ENCODE results near the gene NFE2L3. TPM values are rescaled to one million over a fixed set of nuclear protein-coding genes. Genes with fewer than 3 reads are reported as not detected.
"Not testable (repeated sequence)": the region's sequence is repeated elsewhere in the genome, so short reads cannot be mapped to it uniquely, and the experiment has no call there.

Gene NFE2L3
- total RNA-seq, 1 donor from 2014 or later = 50.4 TPM

GRCh38 chr7:26145238-26145637 is 6.8 kb upstream of the NFE2L3 start:
- DNase-seq (ENCODE audit: low read depth) (no peak), FAIRE-seq (no peak)
- Mint-ChIP-seq H3K4me3 (ENCODE audit: unreplicated experiment) (no peak overlapping the region), H3K27me3 (ENCODE audit: low read depth, unreplicated experiment) (no peaks in the 10 kb centered on the region), H3K27ac (ENCODE audit: unreplicated experiment) (no peak overlapping the region), H3K9me3 (ENCODE audit: unreplicated experiment) (peaks cover 4% of the 10 kb centered on the region), H3K36me3 (ENCODE audit: low read depth, unreplicated experiment) (no peaks in the 10 kb centered on the region), H3K4me1 (ENCODE audit: low read depth, unreplicated experiment) (peaks cover 12% of the 10 kb centered on the region)
- Histone ChIP-seq H3K36me3 (ENCODE audit: insufficient read depth, low read length) (no peaks in the 10 kb centered on the region), H3K79me2 (ENCODE audit: insufficient read depth, low read length) (no peaks in the 10 kb centered on the region), H3K9ac (ENCODE audit: low read length) (no peak overlapping the region), H3K4me3 (ENCODE audit: insufficient read depth, low read depth, low read length) (no peak overlapping the region), H2AFZ (ENCODE audit: low read depth, low read length) (no peak overlapping the region), H3K9me3 (ENCODE audit: insufficient read depth, low read depth, low read length) (no peaks in the 10 kb centered on the region), H4K20me1 (ENCODE audit: insufficient read depth, low read length) (no peaks in the 10 kb centered on the region), H3K27ac (ENCODE audit: low read depth, low read length) (no peak overlapping the region), H3K4me2 (ENCODE audit: low read length) (no peak overlapping the region), H3K4me1 (ENCODE audit: insufficient read depth, low read length) (peaks cover 6% of the 10 kb centered on the region), H3K27me3 (ENCODE audit: insufficient read depth, low read length) (peaks cover 2% of the 10 kb centered on the region)
- no peak for TF ChIP-seq EZH2 (IDR thresholded peaks at IDR 0.05; ENCODE audit: insufficient read depth, low read length)
- TF ChIP-seq, protein P1, sequence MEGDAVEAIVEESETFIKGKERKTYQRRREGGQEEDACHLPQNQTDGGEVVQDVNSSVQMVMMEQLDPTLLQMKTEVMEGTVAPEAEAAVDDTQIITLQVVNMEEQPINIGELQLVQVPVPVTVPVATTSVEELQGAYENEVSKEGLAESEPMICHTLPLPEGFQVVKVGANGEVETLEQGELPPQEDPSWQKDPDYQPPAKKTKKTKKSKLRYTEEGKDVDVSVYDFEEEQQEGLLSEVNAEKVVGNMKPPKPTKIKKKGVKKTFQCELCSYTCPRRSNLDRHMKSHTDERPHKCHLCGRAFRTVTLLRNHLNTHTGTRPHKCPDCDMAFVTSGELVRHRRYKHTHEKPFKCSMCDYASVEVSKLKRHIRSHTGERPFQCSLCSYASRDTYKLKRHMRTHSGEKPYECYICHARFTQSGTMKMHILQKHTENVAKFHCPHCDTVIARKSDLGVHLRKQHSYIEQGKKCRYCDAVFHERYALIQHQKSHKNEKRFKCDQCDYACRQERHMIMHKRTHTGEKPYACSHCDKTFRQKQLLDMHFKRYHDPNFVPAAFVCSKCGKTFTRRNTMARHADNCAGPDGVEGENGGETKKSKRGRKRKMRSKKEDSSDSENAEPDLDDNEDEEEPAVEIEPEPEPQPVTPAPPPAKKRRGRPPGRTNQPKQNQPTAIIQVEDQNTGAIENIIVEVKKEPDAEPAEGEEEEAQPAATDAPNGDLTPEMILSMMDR (IDR thresholded peaks at IDR 0.05; ENCODE audit: insufficient read depth, low read depth, low read length) = no peak

- no peak overlapping the region for H3K9ac ChIP-seq (ENCODE audit: low read length)
- no peaks in the 10 kb centered on the region for H3K36me3 Mint-ChIP-seq (ENCODE audit: low read depth, unreplicated experiment)
- no peaks in the 10 kb centered on the region for H3K36me3 ChIP-seq (ENCODE audit: insufficient read depth, low read length)
Measured at GRCh38 chr7:26147030-26147429, 5.0 kb upstream of the NFE2L3 start.

GRCh38 chr7:26147646-26148306 is 4.2 kb upstream of the NFE2L3 start:
- not testable (repeated sequence) for H3K4me3 Mint-ChIP-seq (ENCODE audit: unreplicated experiment); H4K20me1 ChIP-seq (ENCODE audit: insufficient read depth, low read length); FAIRE-seq; DNase-seq (ENCODE audit: low read depth); H3K4me1 ChIP-seq (ENCODE audit: insufficient read depth, low read length); H3K9me3 ChIP-seq (ENCODE audit: insufficient read depth, low read depth, low read length); H3K36me3 ChIP-seq (ENCODE audit: insufficient read depth, low read length); H3K27ac ChIP-seq (ENCODE audit: low read depth, low read length); H2AFZ ChIP-seq (ENCODE audit: low read depth, low read length); H3K4me1 Mint-ChIP-seq (ENCODE audit: low read depth, unreplicated experiment); H3K27ac Mint-ChIP-seq (ENCODE audit: unreplicated experiment); H3K27me3 ChIP-seq (ENCODE audit: insufficient read depth, low read length); H3K27me3 Mint-ChIP-seq (ENCODE audit: low read depth, unreplicated experiment); H3K9me3 Mint-ChIP-seq (ENCODE audit: unreplicated experiment); H3K36me3 Mint-ChIP-seq (ENCODE audit: low read depth, unreplicated experiment); H3K4me2 ChIP-seq (ENCODE audit: low read length); H3K9ac ChIP-seq (ENCODE audit: low read length); H3K4me3 ChIP-seq (ENCODE audit: insufficient read depth, low read depth, low read length); H3K79me2 ChIP-seq (ENCODE audit: insufficient read depth, low read length)

More at GRCh38 chr7:26147030-26147429, 5.0 kb upstream of the NFE2L3 start:
- DNase-seq (ENCODE audit: low read depth) (no peak), FAIRE-seq (no peak)
- Histone ChIP-seq H3K79me2 (ENCODE audit: insufficient read depth, low read length) (no peaks in the 10 kb centered on the region), H4K20me1 (ENCODE audit: insufficient read depth, low read length) (no peaks in the 10 kb centered on the region), H2AFZ (ENCODE audit: low read depth, low read length) (no peak overlapping the region), H3K4me2 (ENCODE audit: low read length) (no peak overlapping the region), H3K9me3 (ENCODE audit: insufficient read depth, low read depth, low read length) (no peaks in the 10 kb centered on the region), H3K27me3 (ENCODE audit: insufficient read depth, low read length) (peaks cover 9% of the 10 kb centered on the region), H3K4me3 (ENCODE audit: insufficient read depth, low read depth, low read length) (no peak overlapping the region), H3K4me1 (ENCODE audit: insufficient read depth, low read length) (peaks cover 6% of the 10 kb centered on the region), H3K27ac (ENCODE audit: low read depth, low read length) (no peak overlapping the region)
- Mint-ChIP-seq H3K27ac (ENCODE audit: unreplicated experiment) (no peak overlapping the region), H3K27me3 (ENCODE audit: low read depth, unreplicated experiment) (peaks cover 2% of the 10 kb centered on the region), H3K4me1 (ENCODE audit: low read depth, unreplicated experiment) (peaks cover 7% of the 10 kb centered on the region), H3K9me3 (ENCODE audit: unreplicated experiment) (peaks cover 4% of the 10 kb centered on the region), H3K4me3 (ENCODE audit: unreplicated experiment) (no peak overlapping the region)
- no peak for TF ChIP-seq EZH2 (IDR thresholded peaks at IDR 0.05; ENCODE audit: insufficient read depth, low read length)
- TF ChIP-seq, protein P1 (IDR thresholded peaks at IDR 0.05; ENCODE audit: insufficient read depth, low read depth, low read length) = no peak

- not testable (repeated sequence) for H3K27ac Mint-ChIP-seq (ENCODE audit: unreplicated experiment); FAIRE-seq
Measured at GRCh38 chr7:26148307-26148700, 3.7 kb upstream of the NFE2L3 start.

More at GRCh38 chr7:26148307-26148700, 3.7 kb upstream of the NFE2L3 start:
- not testable (repeated sequence) for H3K9me3 ChIP-seq (ENCODE audit: insufficient read depth, low read depth, low read length); H3K4me2 ChIP-seq (ENCODE audit: low read length); H3K36me3 ChIP-seq (ENCODE audit: insufficient read depth, low read length); H3K9me3 Mint-ChIP-seq (ENCODE audit: unreplicated experiment); H3K36me3 Mint-ChIP-seq (ENCODE audit: low read depth, unreplicated experiment); H3K79me2 ChIP-seq (ENCODE audit: insufficient read depth, low read length); H3K27ac ChIP-seq (ENCODE audit: low read depth, low read length); H2AFZ ChIP-seq (ENCODE audit: low read depth, low read length); H3K27me3 Mint-ChIP-seq (ENCODE audit: low read depth, unreplicated experiment); H3K9ac ChIP-seq (ENCODE audit: low read length); H3K27me3 ChIP-seq (ENCODE audit: insufficient read depth, low read length); H3K4me1 Mint-ChIP-seq (ENCODE audit: low read depth, unreplicated experiment); H3K4me1 ChIP-seq (ENCODE audit: insufficient read depth, low read length); H3K4me3 Mint-ChIP-seq (ENCODE audit: unreplicated experiment); H3K4me3 ChIP-seq (ENCODE audit: insufficient read depth, low read depth, low read length); H4K20me1 ChIP-seq (ENCODE audit: insufficient read depth, low read length); DNase-seq (ENCODE audit: low read depth)
